Measurements from ENCODE around the gene CFAP141. TPM values are rescaled to one million over a fixed set of nuclear protein-coding genes. Genes with fewer than 3 reads are reported as not detected.

The CFAP141 gene
- polyA plus RNA-seq, 1 donor (not counting 4 experiments of a cell fraction or from before 2014, with no cell fraction given), result not detected

DNA sequence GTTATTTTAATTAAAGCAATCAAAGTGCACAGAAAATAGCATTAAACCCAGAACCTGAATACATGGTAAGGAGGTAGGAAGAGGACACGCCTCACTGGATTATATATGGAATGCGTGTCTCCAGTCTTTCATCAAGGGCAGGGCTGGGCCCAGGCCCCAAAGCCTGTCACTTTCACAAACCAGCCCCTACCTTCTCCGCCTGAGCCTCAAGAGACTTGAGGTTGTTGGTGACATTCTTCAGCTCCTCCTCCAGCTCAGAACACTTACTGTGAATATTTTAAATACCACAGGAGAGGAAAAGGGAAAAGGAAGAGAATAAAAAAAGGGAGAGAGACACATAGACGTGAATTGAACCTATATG lies 34.9 kb downstream of the CFAP141 start:
- DNase-seq (ENCODE audit: low read depth, low spot score), result no peak
- Histone ChIP-seq H3K36me3 (ENCODE audit: control insufficient read depth in 2 of 2, extremely low read depth in 1 of 2, insufficient read depth in 2 of 2, low read length in 2 of 2) (peaks cover 46 to 62% of the 10 kb centered on the region in 2 experiments), H2AFZ (ENCODE audit: control insufficient read depth, low read length) (no peak overlapping the region), H3K4me2 (ENCODE audit: control insufficient read depth, extremely low read depth, insufficient read depth, low read depth, low read length) (no peak overlapping the region), H3K4me1 (ENCODE audit: control insufficient read depth, extremely low read depth, insufficient read depth, low read length) (no peaks in the 10 kb centered on the region), H3K27me3 (ENCODE audit: control insufficient read depth, extremely low read depth, insufficient read depth, low read length) (no peaks in the 10 kb centered on the region), H3K27ac (ENCODE audit: control insufficient read depth, insufficient read depth, low read length) (peak overlapping the region; percentile 3), H3K9me3 (ENCODE audit: control insufficient read depth, low read depth, low read length) (no peaks in the 10 kb centered on the region), H3K9me1 (ENCODE audit: control insufficient read depth, extremely low read depth, insufficient read depth, low read length) (no peaks in the 10 kb centered on the region), H3K79me2 (ENCODE audit: control insufficient read depth, insufficient read depth, low read length) (peaks cover 69% of the 10 kb centered on the region), H3K9ac (ENCODE audit: control insufficient read depth, extremely low read depth, insufficient read depth, low read length) (no peak overlapping the region), H4K20me1 (ENCODE audit: control insufficient read depth, extremely low read depth, insufficient read depth, low read length) (peaks cover 19% of the 10 kb centered on the region), H3K4me3 (ENCODE audit: control insufficient read depth in 2 of 3, extremely low read depth in 1 of 3, insufficient read depth in 2 of 3, low read depth in 1 of 3, low read length in 3 of 3) (no peak overlapping the region)
- dilution Hi-C loops (cut with MboI; ENCODE audit: extremely low pct_ligation_motif_present, low sequenced_read_pairs), result no loop called here
- FAIRE-seq, result no peak
- TF ChIP-seq, protein P1, sequence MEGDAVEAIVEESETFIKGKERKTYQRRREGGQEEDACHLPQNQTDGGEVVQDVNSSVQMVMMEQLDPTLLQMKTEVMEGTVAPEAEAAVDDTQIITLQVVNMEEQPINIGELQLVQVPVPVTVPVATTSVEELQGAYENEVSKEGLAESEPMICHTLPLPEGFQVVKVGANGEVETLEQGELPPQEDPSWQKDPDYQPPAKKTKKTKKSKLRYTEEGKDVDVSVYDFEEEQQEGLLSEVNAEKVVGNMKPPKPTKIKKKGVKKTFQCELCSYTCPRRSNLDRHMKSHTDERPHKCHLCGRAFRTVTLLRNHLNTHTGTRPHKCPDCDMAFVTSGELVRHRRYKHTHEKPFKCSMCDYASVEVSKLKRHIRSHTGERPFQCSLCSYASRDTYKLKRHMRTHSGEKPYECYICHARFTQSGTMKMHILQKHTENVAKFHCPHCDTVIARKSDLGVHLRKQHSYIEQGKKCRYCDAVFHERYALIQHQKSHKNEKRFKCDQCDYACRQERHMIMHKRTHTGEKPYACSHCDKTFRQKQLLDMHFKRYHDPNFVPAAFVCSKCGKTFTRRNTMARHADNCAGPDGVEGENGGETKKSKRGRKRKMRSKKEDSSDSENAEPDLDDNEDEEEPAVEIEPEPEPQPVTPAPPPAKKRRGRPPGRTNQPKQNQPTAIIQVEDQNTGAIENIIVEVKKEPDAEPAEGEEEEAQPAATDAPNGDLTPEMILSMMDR (optimal IDR thresholded peaks at IDR 0.05 in 1 of 3, IDR thresholded peaks at IDR 0.05 in 1 of 3, conservative IDR thresholded peaks at IDR 0.05 in 1 of 3; ENCODE audit: extremely low read depth in 1 of 3, insufficient read depth in 2 of 3, low read length in 3 of 3), result no peak
- no peak for TF ChIP-seq EZH2 (IDR thresholded peaks at IDR 0.05; ENCODE audit: low read length)

GRCh38 chr1:154170547-154171222 lies 35.4 kb downstream of the CFAP141 start:
- dilution Hi-C loops (cut with MboI; ENCODE audit: extremely low pct_ligation_motif_present, low sequenced_read_pairs), result no loop called here
- DNase-seq (ENCODE audit: low read depth, low spot score) (no peak), FAIRE-seq (peak; percentile 26)
- Histone ChIP-seq H4K20me1 (ENCODE audit: control insufficient read depth, extremely low read depth, insufficient read depth, low read length) (peaks cover 14% of the 10 kb centered on the region), H3K36me3 (ENCODE audit: control insufficient read depth in 2 of 2, extremely low read depth in 1 of 2, insufficient read depth in 2 of 2, low read length in 2 of 2) (peaks cover 50 to 60% of the 10 kb centered on the region in 2 experiments), H3K79me2 (ENCODE audit: control insufficient read depth, insufficient read depth, low read length) (peaks cover 66% of the 10 kb centered on the region), H3K9me1 (ENCODE audit: control insufficient read depth, extremely low read depth, insufficient read depth, low read length) (no peaks in the 10 kb centered on the region), H2AFZ (ENCODE audit: control insufficient read depth, low read length) (no peak overlapping the region), H3K4me3 (ENCODE audit: control insufficient read depth in 2 of 3, extremely low read depth in 1 of 3, insufficient read depth in 2 of 3, low read depth in 1 of 3, low read length in 3 of 3) (no peak overlapping the region), H3K4me1 (ENCODE audit: control insufficient read depth, extremely low read depth, insufficient read depth, low read length) (no peaks in the 10 kb centered on the region), H3K9ac (ENCODE audit: control insufficient read depth, extremely low read depth, insufficient read depth, low read length) (no peak overlapping the region), H3K4me2 (ENCODE audit: control insufficient read depth, extremely low read depth, insufficient read depth, low read depth, low read length) (no peak overlapping the region), H3K27me3 (ENCODE audit: control insufficient read depth, extremely low read depth, insufficient read depth, low read length) (no peaks in the 10 kb centered on the region), H3K9me3 (ENCODE audit: control insufficient read depth, low read depth, low read length) (no peaks in the 10 kb centered on the region), H3K27ac (ENCODE audit: control insufficient read depth, insufficient read depth, low read length) (peak overlapping the region; percentile 19)
- TF ChIP-seq, protein P1 (optimal IDR thresholded peaks at IDR 0.05 in 1 of 3, IDR thresholded peaks at IDR 0.05 in 1 of 3, conservative IDR thresholded peaks at IDR 0.05 in 1 of 3; ENCODE audit: extremely low read depth in 1 of 3, insufficient read depth in 2 of 3, low read length in 3 of 3), result no peak
- no peak for TF ChIP-seq EZH2 (IDR thresholded peaks at IDR 0.05; ENCODE audit: low read length)

Measured in keratinocyte (primary cell).